ENCODE results near the gene IDH3A. TPM values are rescaled to one million over a fixed set of nuclear protein-coding genes. Genes with fewer than 3 reads are reported as not detected.

Gene IDH3A
- total RNA-seq, 1 experiment from 2014 or later, result 67.3 TPM

DNA sequence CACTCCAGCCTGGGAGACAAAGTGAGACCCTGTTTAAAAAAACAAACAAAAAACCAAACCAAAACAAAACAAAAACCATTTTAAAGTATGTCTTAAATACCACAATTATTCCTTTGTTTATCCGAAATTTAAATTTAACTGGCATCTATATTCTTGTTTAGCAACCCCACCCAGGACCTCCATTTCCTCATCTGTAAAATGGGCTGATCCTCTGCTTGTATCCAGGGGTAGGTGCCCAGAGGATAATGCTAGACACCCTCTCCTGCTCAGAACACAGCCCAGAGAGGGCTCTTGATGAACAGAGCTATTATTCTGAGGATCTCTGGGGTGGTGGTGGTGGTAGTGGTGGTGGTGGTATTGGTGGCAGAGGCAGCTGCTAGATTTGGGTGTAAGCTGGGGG, 47.0 kb upstream of the IDH3A start:
- H3K36me3 ChIP-seq (ENCODE audit: control insufficient read depth, insufficient read depth, low read length), result no peaks in the 10 kb centered on the region
- H3K9me3 Mint-ChIP-seq (ENCODE audit: unreplicated experiment), result no peaks in the 10 kb centered on the region
- peaks cover 11% of the 10 kb centered on the region; the same call in 1 of the 2 replicates for H3K4me1 ChIP-seq
- BruUV-seq (replicated peaks), result no TSS peak
- no peaks in the 10 kb centered on the region for H3K27me3 ChIP-seq (replicated peaks; ENCODE audit: control insufficient read depth, insufficient read depth, low read length)
- no peak overlapping the region for H3K4me3 Mint-ChIP-seq (ENCODE audit: unreplicated experiment)
- ChIA-PET CTCF (no interaction called here), POLR2A (no interaction called here)
- no peak for DNase-seq
- intact Hi-C loops (cut with micrococcal nuclease; ENCODE audit: unreplicated experiment), result no loop called here
- no peaks in the 10 kb centered on the region for H3K27me3 Mint-ChIP-seq (ENCODE audit: insufficient read depth, unreplicated experiment)
- peaks cover 8% of the 10 kb centered on the region for H3K4me1 Mint-ChIP-seq (ENCODE audit: low read depth, unreplicated experiment)
- no peaks in the 10 kb centered on the region for H3K36me3 Mint-ChIP-seq (ENCODE audit: insufficient read depth, unreplicated experiment)
- H3K4me3 ChIP-seq (ENCODE audit: low read depth, low read length), result no peak overlapping the region
- TF ChIP-seq, protein P1, sequence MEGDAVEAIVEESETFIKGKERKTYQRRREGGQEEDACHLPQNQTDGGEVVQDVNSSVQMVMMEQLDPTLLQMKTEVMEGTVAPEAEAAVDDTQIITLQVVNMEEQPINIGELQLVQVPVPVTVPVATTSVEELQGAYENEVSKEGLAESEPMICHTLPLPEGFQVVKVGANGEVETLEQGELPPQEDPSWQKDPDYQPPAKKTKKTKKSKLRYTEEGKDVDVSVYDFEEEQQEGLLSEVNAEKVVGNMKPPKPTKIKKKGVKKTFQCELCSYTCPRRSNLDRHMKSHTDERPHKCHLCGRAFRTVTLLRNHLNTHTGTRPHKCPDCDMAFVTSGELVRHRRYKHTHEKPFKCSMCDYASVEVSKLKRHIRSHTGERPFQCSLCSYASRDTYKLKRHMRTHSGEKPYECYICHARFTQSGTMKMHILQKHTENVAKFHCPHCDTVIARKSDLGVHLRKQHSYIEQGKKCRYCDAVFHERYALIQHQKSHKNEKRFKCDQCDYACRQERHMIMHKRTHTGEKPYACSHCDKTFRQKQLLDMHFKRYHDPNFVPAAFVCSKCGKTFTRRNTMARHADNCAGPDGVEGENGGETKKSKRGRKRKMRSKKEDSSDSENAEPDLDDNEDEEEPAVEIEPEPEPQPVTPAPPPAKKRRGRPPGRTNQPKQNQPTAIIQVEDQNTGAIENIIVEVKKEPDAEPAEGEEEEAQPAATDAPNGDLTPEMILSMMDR (IDR thresholded peaks at IDR 0.05; ENCODE audit: insufficient read depth in 1 of 2, low read depth in 1 of 2, low read length in 1 of 2, severe bottlenecking in 1 of 2, unreplicated experiment in 1 of 2), result no peak
- no peak overlapping the region for H3K27ac Mint-ChIP-seq (ENCODE audit: unreplicated experiment)
- H3K9me3 ChIP-seq, result no peaks in the 10 kb centered on the region

DNA sequence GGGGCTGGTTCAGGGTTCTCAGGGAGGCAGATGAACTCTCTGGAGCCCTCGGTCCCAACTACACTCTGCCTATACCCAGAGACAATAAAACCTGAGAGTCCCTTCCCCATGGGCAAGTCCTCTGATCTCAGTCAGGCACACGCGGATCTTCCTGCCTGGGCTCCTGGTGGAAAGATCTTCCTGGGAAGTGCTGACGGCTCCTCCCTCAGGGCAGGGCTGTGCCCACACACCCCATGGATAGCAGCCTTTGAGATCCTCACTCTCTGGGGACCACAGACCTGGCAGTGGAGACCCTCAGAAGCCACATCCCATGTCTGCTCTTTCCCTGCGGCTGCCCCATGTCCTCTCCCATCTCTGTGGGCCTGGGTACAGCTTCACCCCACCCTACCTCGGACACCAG, 46.4 kb upstream of the IDH3A start:
- H3K27me3 Mint-ChIP-seq (ENCODE audit: insufficient read depth, unreplicated experiment), result no peaks in the 10 kb centered on the region
- POLR2A ChIA-PET, result no interaction called here
- no peak overlapping the region for H3K27ac Mint-ChIP-seq (ENCODE audit: unreplicated experiment)
- peaks cover 11% of the 10 kb centered on the region; the same call in 1 of the 2 replicates for H3K4me1 ChIP-seq
- CTCF ChIA-PET, result no interaction called here
- no peaks in the 10 kb centered on the region for H3K36me3 ChIP-seq (ENCODE audit: control insufficient read depth, insufficient read depth, low read length)
- H3K4me3 Mint-ChIP-seq (ENCODE audit: unreplicated experiment), result no peak overlapping the region
- TF ChIP-seq, protein P1 (IDR thresholded peaks at IDR 0.05; ENCODE audit: insufficient read depth in 1 of 2, low read depth in 1 of 2, low read length in 1 of 2, severe bottlenecking in 1 of 2, unreplicated experiment in 1 of 2), result no peak
- no TSS peak for BruUV-seq (replicated peaks)
- H3K27me3 ChIP-seq (replicated peaks; ENCODE audit: control insufficient read depth, insufficient read depth, low read length), result no peaks in the 10 kb centered on the region
- H3K4me3 ChIP-seq (ENCODE audit: low read depth, low read length), result no peak overlapping the region
- no peaks in the 10 kb centered on the region for H3K9me3 ChIP-seq
- H3K36me3 Mint-ChIP-seq (ENCODE audit: insufficient read depth, unreplicated experiment), result no peaks in the 10 kb centered on the region
- peaks cover 8% of the 10 kb centered on the region for H3K4me1 Mint-ChIP-seq (ENCODE audit: low read depth, unreplicated experiment)
- intact Hi-C loops (cut with micrococcal nuclease; ENCODE audit: unreplicated experiment), result no loop called here
- H3K9me3 Mint-ChIP-seq (ENCODE audit: unreplicated experiment), result no peaks in the 10 kb centered on the region
- DNase-seq, result no peak

DNA sequence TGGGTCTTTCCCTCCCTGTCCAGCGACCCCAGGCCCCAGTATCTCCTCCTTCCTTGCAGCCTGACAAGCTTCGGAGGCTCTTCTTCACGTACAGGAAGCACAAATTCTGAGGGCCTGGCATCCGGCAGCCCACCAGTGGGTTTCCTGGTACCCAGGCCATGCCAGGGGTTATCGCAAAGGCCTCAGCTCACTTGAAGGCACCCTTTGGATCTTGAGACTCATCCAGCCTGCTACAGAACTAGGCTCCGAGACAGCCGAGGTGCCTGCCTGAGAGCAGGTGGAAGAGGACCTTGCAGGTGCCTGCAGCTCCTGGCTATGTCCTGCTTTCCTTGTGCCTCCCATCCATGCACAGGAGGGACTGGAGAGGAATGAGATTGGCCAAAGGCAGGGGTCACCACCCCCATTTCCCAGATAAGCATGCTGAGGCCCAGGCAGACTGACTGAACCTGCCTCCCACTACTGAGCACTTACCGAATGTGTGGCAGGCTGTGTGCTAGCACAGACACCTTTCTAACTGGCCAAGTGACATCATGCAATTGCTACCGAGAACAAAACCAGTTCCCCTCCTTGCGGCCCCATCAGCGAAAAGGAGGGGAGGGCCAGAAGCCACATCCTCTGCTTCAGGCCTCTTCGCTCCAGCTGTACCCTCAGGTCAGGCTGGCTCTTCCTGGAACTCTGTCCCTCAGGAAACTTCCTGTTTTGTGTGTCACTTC, 45.6 kb upstream of the IDH3A start:
- intact Hi-C loops (cut with micrococcal nuclease; ENCODE audit: unreplicated experiment), result no loop called here
- H3K27ac Mint-ChIP-seq (ENCODE audit: unreplicated experiment), result no peak overlapping the region
- H3K4me1 ChIP-seq, result peaks cover 11% of the 10 kb centered on the region; the same call in 1 of the 2 replicates
- H3K27me3 Mint-ChIP-seq (ENCODE audit: insufficient read depth, unreplicated experiment), result no peaks in the 10 kb centered on the region
- no peak for DNase-seq
- peaks cover 9% of the 10 kb centered on the region for H3K4me1 Mint-ChIP-seq (ENCODE audit: low read depth, unreplicated experiment)
- TF ChIP-seq, protein P1 (IDR thresholded peaks at IDR 0.05; ENCODE audit: insufficient read depth in 1 of 2, low read depth in 1 of 2, low read length in 1 of 2, severe bottlenecking in 1 of 2, unreplicated experiment in 1 of 2), result no peak
- BruUV-seq (replicated peaks), result no TSS peak
- no peaks in the 10 kb centered on the region for H3K36me3 Mint-ChIP-seq (ENCODE audit: insufficient read depth, unreplicated experiment)
- no peak overlapping the region for H3K4me3 Mint-ChIP-seq (ENCODE audit: unreplicated experiment)
- H3K9me3 Mint-ChIP-seq (ENCODE audit: unreplicated experiment), result no peaks in the 10 kb centered on the region
- CTCF ChIA-PET, result no interaction called here
- H3K36me3 ChIP-seq (ENCODE audit: control insufficient read depth, insufficient read depth, low read length), result no peaks in the 10 kb centered on the region
- H3K9me3 ChIP-seq, result no peaks in the 10 kb centered on the region
- POLR2A ChIA-PET, result no interaction called here
- no peak overlapping the region for H3K4me3 ChIP-seq (ENCODE audit: low read depth, low read length)
- no peaks in the 10 kb centered on the region for H3K27me3 ChIP-seq (replicated peaks; ENCODE audit: control insufficient read depth, insufficient read depth, low read length)
